Bronchial epithelial cell (primary cell): ENCODE data around the gene TRIM17. TPM values are rescaled to one million over a fixed set of nuclear protein-coding genes. Genes with fewer than 3 reads are reported as not detected.

Source experiments
- DNase-seq: peaks from one replicate; pipeline ENCODE4 v3.0.0-alpha.2; 2010; ENCODE audit warnings: low read depth
- FAIRE-seq: peaks from 2 replicates; lab custom pipeline; 2011; peaks lifted over from hg19 to GRCh38; lab: Jason Lieb, UNC
- H3K27me3 ChIP-seq: 2 replicates; pipeline ENCODE4 v1.5.1; 2011; ENCODE audit warnings: low read length; ENCODE audit not compliant: control insufficient read depth, insufficient read depth
- H3K36me3 ChIP-seq: 2 replicates; pipeline ENCODE4 v1.5.1; 2011; ENCODE audit warnings: low read length; ENCODE audit not compliant: control insufficient read depth, insufficient read depth
- H3K4me3 ChIP-seq: 2 replicates; pipeline ENCODE4 v1.5.1; 2011; ENCODE audit warnings: mild to moderate bottlenecking, low read depth, low read length, control low read depth
- CTCF ChIP-seq: IDR thresholded peaks from 2 replicates; pipeline ENCODE4 v1.5.1; 2011; ENCODE audit warnings: mild to moderate bottlenecking, moderate library complexity, low read length, control low read depth, inconsistent platforms; ENCODE audit not compliant: insufficient read depth, severe bottlenecking
- total RNA-seq: library from RNA; depleted of rRNA; stranded (reverse); fragments of >200 nt; gene quantifications from 2 replicates; pipeline ENCODE4 v1.2.1, GENCODE V29; 2014

TRIM17 gene
- total RNA-seq, 1 donor from 2014 or later = 1.6 TPM

DNA sequence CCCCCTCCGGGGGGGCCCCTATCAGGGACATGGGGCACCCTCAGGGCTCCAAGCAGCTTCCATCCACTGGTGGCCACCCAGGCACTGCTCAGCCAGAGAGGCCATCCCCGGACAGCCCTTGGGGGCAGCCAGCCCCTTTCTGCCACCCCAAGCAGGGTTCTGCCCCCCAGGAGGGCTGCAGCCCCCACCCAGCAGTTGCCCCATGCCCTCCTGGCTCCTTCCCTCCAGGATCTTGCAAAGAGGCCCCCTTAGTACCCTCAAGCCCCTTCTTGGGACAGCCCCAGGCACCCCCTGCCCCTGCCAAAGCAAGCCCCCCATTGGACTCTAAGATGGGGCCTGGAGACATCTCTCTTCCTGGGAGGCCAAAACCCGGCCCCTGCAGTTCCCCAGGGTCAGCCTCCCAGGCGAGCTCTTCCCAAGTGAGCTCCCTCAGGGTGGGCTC is 44.9 kb downstream of the TRIM17 start:
- TF ChIP-seq CTCF = no peak
- Histone ChIP-seq H3K4me3 (no peak overlapping the region), H3K27me3 (peaks cover 4% of the 10 kb centered on the region), H3K36me3 (no peaks in the 10 kb centered on the region)
- FAIRE-seq = no peak
- DNase-seq = no peak

DNA sequence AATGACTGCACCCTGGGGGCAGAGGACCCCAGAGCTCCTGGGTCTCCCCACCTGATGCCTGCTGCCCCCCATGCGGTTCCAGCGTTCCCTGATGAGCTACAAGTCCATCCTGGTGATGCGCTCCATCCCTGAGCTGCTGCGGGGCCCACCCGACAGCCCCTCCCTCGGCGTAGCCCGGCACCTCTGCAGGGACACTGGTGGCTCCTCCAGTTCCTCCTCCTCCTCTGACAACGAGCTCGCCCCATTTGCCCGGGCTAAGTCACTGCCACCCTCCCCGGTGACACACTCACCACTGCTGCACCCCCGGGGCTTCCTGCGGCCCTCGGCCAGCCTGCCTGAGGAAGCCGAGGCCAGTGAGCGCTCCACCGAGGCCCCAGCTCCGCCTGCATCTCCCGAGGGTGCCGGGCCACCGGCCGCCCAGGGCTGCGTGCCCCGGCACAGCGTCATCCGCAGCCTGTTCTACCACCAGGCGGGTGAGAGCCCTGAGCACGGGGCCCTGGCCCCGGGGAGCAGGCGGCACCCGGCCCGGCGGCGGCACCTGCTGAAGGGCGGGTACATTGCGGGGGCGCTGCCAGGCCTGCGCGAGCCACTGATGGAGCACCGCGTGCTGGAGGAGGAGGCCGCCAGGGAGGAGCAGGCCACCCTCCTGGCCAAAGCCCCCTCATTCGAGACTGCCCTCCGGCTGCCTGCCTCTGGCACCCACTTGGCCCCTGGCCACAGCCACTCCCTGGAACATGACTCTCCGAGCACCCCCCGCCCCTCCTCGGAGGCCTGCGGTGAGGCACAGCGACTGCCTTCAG is 45.5 kb downstream of the TRIM17 start:
- H3K36me3 ChIP-seq = no peaks in the 10 kb centered on the region
- no peak for FAIRE-seq
- no peak overlapping the region for H3K4me3 ChIP-seq
- TF ChIP-seq CTCF = no peak
- peaks cover 5% of the 10 kb centered on the region for H3K27me3 ChIP-seq
- no peak for DNase-seq

- no peak overlapping the region for H3K4me3 ChIP-seq
- H3K36me3 ChIP-seq = no peaks in the 10 kb centered on the region
- no peak for TF ChIP-seq CTCF
- no peak for FAIRE-seq
- peaks cover 5% of the 10 kb centered on the region for H3K27me3 ChIP-seq
- DNase-seq = no peak
Measured at GRCh38 chr1:228370439-228370940, 46.2 kb downstream of the TRIM17 start.

- no peak for DNase-seq
Measured at GRCh38 chr1:228369608-228370438, 46.8 kb downstream of the TRIM17 start.

More at GRCh38 chr1:228369608-228370438, 46.8 kb downstream of the TRIM17 start:
- no peak for FAIRE-seq
- TF ChIP-seq CTCF = no peak
- Histone ChIP-seq H3K27me3 (peaks cover 5% of the 10 kb centered on the region), H3K4me3 (no peak overlapping the region), H3K36me3 (no peaks in the 10 kb centered on the region)
